ENCODE data around the gene TSPAN15.

Gene TSPAN15

GRCh38 chr10:69505636-69506318 is 54.5 kb downstream of the TSPAN15 start:
- Histone ChIP-seq H3K4me2 (ENCODE audit: low read length) (no peak overlapping the region), H3K27ac (ENCODE audit: low read depth, low read length, poor library complexity, severe bottlenecking) (no peak overlapping the region), H3K4me1 (ENCODE audit: insufficient read depth, low read length, severe bottlenecking) (peaks cover 4% of the 10 kb centered on the region), H3K9me2 (ENCODE audit: low read depth, low read length) (no peaks in the 10 kb centered on the region), H3K79me2 (ENCODE audit: insufficient read depth, low read length) (no peaks in the 10 kb centered on the region), H3K9ac (ENCODE audit: low read length) (no peak overlapping the region), H3K36me3 (ENCODE audit: insufficient read depth, low read length) (no peaks in the 10 kb centered on the region), H3K9me3 (ENCODE audit: low read length) (no peaks in the 10 kb centered on the region), H3K27me3 (ENCODE audit: insufficient read depth, low read length) (peaks cover 3% of the 10 kb centered on the region; the same call in 1 of the 2 replicates), H2AFZ (ENCODE audit: low read length) (no peak overlapping the region), H3K4me3 (ENCODE audit: low read depth, low read length, poor library complexity, severe bottlenecking) (no peak overlapping the region), H3F3A (ENCODE audit: insufficient read depth, low read length) (no peaks in the 10 kb centered on the region), H4K20me1 (ENCODE audit: insufficient read depth, low read length) (no peaks in the 10 kb centered on the region)
- no peak for TF ChIP-seq EZH2 (IDR thresholded peaks at IDR 0.05; ENCODE audit: borderline replicate concordance, low read length)

- Histone ChIP-seq H3K4me3 (ENCODE audit: low read depth, low read length, poor library complexity, severe bottlenecking) (no peak overlapping the region), H3K27ac (ENCODE audit: low read depth, low read length, poor library complexity, severe bottlenecking) (no peak overlapping the region), H3K36me3 (ENCODE audit: insufficient read depth, low read length) (no peaks in the 10 kb centered on the region), H4K20me1 (ENCODE audit: insufficient read depth, low read length) (no peaks in the 10 kb centered on the region), H2AFZ (ENCODE audit: low read length) (no peak overlapping the region), H3K4me1 (ENCODE audit: insufficient read depth, low read length, severe bottlenecking) (peaks cover 4% of the 10 kb centered on the region), H3K79me2 (ENCODE audit: insufficient read depth, low read length) (no peaks in the 10 kb centered on the region), H3K9me2 (ENCODE audit: low read depth, low read length) (no peaks in the 10 kb centered on the region), H3K4me2 (ENCODE audit: low read length) (no peak overlapping the region), H3F3A (ENCODE audit: insufficient read depth, low read length) (no peaks in the 10 kb centered on the region), H3K27me3 (ENCODE audit: insufficient read depth, low read length) (peaks cover 3% of the 10 kb centered on the region; the same call in 1 of the 2 replicates), H3K9ac (ENCODE audit: low read length) (no peak overlapping the region), H3K9me3 (ENCODE audit: low read length) (no peaks in the 10 kb centered on the region)
- TF ChIP-seq CTCF (IDR thresholded peaks at IDR 0.05; ENCODE audit: low read length): no peak
- TF ChIP-seq EZH2 (IDR thresholded peaks at IDR 0.05; ENCODE audit: borderline replicate concordance, low read length): no peak
Measured at GRCh38 chr10:69506487-69506833, 55.2 kb downstream of the TSPAN15 start.

- H3F3A ChIP-seq (ENCODE audit: insufficient read depth, low read length): no peaks in the 10 kb centered on the region
- no peaks in the 10 kb centered on the region for H3K9me3 ChIP-seq (ENCODE audit: low read length)
- no peaks in the 10 kb centered on the region for H3K79me2 ChIP-seq (ENCODE audit: insufficient read depth, low read length)
- H3K27me3 ChIP-seq (ENCODE audit: insufficient read depth, low read length): peaks cover 3% of the 10 kb centered on the region; the same call in 1 of the 2 replicates
- H3K9ac ChIP-seq (ENCODE audit: low read length): peak overlapping the region; percentile 34; the same call in 1 of the 2 replicates
- no peak overlapping the region for H2AFZ ChIP-seq (ENCODE audit: low read length)
- no peaks in the 10 kb centered on the region for H3K36me3 ChIP-seq (ENCODE audit: insufficient read depth, low read length)
- peak overlapping the region; percentile 62 for H3K4me2 ChIP-seq (ENCODE audit: low read length)
- H3K4me3 ChIP-seq (ENCODE audit: low read depth, low read length, poor library complexity, severe bottlenecking): no peak overlapping the region
- H3K9me2 ChIP-seq (ENCODE audit: low read depth, low read length): no peaks in the 10 kb centered on the region
- TF ChIP-seq EZH2 (IDR thresholded peaks at IDR 0.05; ENCODE audit: borderline replicate concordance, low read length): no peak
- no peak for TF ChIP-seq CTCF (IDR thresholded peaks at IDR 0.05; ENCODE audit: low read length)
- no peak overlapping the region for H3K27ac ChIP-seq (ENCODE audit: low read depth, low read length, poor library complexity, severe bottlenecking)
- H4K20me1 ChIP-seq (ENCODE audit: insufficient read depth, low read length): no peaks in the 10 kb centered on the region
- H3K4me1 ChIP-seq (ENCODE audit: insufficient read depth, low read length, severe bottlenecking): peaks cover 4% of the 10 kb centered on the region
Measured at GRCh38 chr10:69506834-69507713, 55.8 kb downstream of the TSPAN15 start.
